Activated CD4-positive, CD25-positive, alpha-beta regulatory T cell (primary cell): Measurements from ENCODE around the gene TNS3.

Experiments
- DNase-seq, 4 experiments: peaks; one replicate each; lab custom pipeline; 2025; lab: John Stamatoyannopoulos, UW

Gene TNS3

GRCh38 chr7:47329320-47329926, 252.5 kb downstream of the TNS3 start:
- no peak for DNase-seq

GRCh38 chr7:47328392-47329319, 253.3 kb downstream of the TNS3 start:
- no peak for DNase-seq

DNA sequence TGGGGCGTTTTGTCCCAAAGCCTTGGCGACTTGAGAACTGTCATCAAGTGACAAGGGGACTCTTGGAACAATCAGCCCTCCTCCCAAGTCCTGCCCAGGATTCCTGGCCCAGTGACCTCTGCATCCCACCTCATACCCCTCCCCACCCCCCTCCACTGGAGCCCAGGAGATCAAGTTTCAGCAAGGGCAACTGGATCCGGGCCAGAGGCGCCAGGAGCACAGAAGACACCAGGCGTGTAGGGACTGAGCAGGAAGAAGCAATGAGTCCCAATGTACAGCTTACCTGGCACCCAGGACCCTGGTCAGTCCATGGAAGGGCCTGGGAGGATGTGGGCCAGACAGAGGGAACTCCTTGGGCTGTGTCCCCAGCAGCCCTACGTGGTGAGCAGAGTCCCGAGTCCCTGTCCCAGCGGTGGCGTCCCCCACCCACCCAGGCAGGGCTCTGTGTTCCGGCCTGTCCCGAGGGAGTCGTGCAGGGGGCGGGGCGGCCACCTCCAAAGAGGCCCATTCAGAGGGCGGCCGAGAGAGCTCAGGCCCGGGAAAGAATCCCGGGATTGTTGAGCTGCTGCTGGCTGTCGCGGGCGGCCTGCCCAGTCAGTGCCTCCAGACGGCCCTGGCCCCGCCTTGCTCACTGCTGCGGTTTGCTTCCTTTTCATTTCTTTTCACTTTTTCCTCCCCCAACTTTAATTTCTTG, 254.1 kb downstream of the TNS3 start:
- no peak for DNase-seq

- no peak for DNase-seq
These were observed 254.6 kb downstream of the TNS3 start for GRCh38 chr7:47327346-47327697.

DNA sequence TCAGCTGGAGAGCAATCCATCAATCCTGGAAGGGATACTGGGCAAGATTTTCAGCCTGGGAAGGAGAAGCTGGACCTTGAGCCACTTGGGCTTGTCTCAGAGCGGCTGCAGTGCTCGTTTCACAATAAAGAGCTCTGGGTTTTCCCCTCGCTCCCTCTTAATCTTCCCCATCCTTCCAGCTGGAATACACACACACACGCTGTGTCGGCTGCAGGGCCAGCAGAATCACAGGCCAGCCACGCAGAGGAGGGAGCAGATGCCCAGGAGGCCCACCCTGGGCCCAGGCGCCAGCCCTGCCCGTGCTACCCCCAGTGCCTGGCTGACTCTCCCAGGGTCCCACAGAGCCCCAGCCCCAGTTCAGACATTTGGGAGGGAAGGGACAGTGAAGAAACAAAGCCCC, 255.1 kb downstream of the TNS3 start:
- no peak for DNase-seq

GRCh38 chr7:47326220-47326619, 255.7 kb downstream of the TNS3 start:
- DNase-seq: no peak

- no peak for DNase-seq
These were observed 256.6 kb downstream of the TNS3 start for GRCh38 chr7:47325337-47325736.

- DNase-seq: no peak
These were observed 258.0 kb downstream of the TNS3 start for GRCh38 chr7:47323904-47324303.

GRCh38 chr7:47322731-47323130, 259.2 kb downstream of the TNS3 start:
- no peak for DNase-seq

GRCh38 chr7:47320296-47320695, 261.6 kb downstream of the TNS3 start:
- DNase-seq: no peak

- no peak for DNase-seq
These were observed 263.3 kb downstream of the TNS3 start for GRCh38 chr7:47318395-47319182.

GRCh38 chr7:47317487-47317886, 264.4 kb downstream of the TNS3 start:
- DNase-seq: no peak

- no peak for DNase-seq
These were observed 266.9 kb downstream of the TNS3 start for GRCh38 chr7:47314728-47315607.

GRCh38 chr7:47314248-47314647, 267.7 kb downstream of the TNS3 start:
- DNase-seq: no peak

GRCh38 chr7:47313564-47313963, 268.3 kb downstream of the TNS3 start:
- DNase-seq: no peak

DNA sequence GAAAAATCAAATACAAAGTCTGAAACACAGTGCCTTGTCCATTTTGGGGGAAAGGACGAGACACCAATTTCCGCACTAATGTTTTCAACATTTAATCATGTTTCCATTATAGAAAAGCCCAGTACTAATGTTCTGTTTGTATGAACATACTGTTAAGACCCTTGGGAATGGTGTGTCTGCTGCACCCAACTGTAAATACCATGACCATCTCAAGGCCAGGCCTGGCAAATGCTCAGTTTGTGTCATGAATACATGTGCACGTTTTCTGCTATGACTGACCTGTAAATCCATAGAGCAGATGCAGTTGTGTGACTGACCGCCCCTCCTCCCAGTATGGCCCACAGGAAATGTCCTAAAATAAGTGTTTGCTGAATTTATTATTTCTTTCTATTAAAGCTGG, 270.0 kb downstream of the TNS3 start:
- no peak for DNase-seq

DNA sequence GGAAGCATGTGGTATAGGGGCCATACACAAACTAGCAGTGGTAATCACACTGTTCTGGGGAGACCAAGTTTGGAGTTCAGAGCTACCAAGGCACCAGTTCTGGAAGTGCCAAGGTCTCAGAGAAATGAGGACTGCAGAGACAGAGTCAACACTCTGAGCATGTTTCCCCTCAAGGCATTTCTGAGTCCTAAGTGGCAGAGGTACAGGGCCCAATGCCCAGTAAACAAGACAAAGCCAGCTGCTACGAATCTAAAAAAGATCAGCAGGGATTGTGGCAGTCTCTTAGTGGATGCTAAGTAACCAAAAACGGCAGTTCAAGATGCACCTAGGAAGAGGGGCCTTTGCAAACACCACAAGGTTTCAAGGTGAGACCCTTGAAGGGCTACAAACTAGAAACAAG, 271.9 kb downstream of the TNS3 start:
- no peak for DNase-seq

- no peak for DNase-seq
These were observed 273.1 kb downstream of the TNS3 start for GRCh38 chr7:47308808-47309207.

- DNase-seq: no peak
These were observed 274.6 kb downstream of the TNS3 start for GRCh38 chr7:47307311-47307710.

DNA sequence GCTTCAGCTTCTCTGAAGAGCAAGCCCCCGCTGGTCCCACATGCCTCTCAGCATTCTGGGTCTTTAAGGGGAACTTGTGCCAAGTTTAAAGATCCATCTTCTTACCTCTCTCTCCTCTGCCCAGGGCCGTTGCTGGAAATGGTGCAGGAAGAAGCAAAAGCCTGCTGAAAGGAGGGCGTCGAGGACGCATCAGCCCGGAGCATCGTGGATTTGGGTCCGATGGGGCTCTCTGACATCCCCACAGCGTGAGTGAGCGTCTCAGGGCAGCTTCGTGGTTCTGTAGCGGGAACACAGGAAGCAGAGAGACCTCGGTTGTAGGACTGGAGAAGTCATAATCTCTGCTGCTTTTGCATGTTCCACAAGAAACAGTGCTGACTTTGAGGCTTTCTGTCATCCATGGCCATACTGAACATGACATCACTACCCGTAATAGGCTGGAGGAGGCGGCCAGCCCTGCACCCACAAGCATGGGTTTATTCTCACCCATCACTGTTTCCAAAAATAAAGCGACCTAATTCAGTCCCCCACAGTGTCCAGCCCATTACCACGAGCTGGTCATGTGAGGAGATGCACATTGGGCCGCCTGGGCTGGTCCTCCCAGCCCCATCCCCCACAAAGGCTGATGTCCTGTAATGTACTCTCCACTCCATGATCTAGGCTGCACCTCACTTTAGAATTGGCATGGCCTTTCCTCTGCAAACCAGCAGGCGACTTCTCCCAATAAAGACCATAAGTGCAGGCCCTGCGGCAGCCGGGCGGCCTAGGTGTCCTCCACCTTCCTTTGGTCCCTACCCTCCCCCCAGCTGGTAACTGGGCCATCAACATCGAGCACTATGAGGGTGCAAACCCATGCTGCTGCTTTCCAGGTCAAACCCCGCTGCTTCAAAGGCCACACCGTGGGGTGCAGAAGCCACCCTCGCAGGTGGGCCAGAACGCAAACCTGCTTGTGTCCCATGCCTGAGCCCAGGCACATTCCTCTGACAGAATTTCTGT, 276.9 kb downstream of the TNS3 start:
- DNase-seq: no peak
